Testis (tissue), 3 donors: ENCODE measurements around the gene SERPINE2. TPM values are rescaled to one million over a fixed set of nuclear protein-coding genes. Genes with fewer than 3 reads are reported as not detected.
A peak's percentile ranks its signal among the peaks of the same experiment; 100 is the strongest.

Experiments
- DNase-seq: peaks from one replicate; pipeline ENCODE4 v3.0.0-alpha.2; 2019
- H3K27ac ChIP-seq, 2 donors: fragments of 200-600 bp; sonication (generic); one replicate each; pipeline ENCODE4 v1.5.1; 2019
- H3K27me3 ChIP-seq: fragments of 200-600 bp; sonication (generic); one replicate; pipeline ENCODE4 v1.5.1; 2019
- H3K36me3 ChIP-seq: fragments of 200-600 bp; sonication (generic); one replicate; pipeline ENCODE4 v1.5.1; 2017; ENCODE audit warnings: low read depth; ENCODE audit errors: missing control alignments
- H3K4me1 ChIP-seq: fragments of 200-600 bp; sonication (generic); one replicate; pipeline ENCODE4 v1.5.1; 2019
- H3K4me3 ChIP-seq, 2 donors: fragments of 200-600 bp; sonication (generic); one replicate each; pipeline ENCODE4 v1.5.1; 2017 to 2019
- H3K9me3 ChIP-seq: fragments of 200-600 bp; sonication (generic); one replicate; pipeline ENCODE4 v1.5.1; 2017
- POLR2A ChIP-seq: fragments of 450-650 bp; IDR thresholded peaks from one replicate; pipeline ENCODE4 v1.6.1; 2017; ENCODE audit warnings: antibody characterized with exemption, mild to moderate bottlenecking, moderate library complexity
- WGBS, 2 donors: methylation state at CpG; one replicate each; pipeline ENCODE4 v1.1.5; 2018; 5-methylcytosine and 5-hydroxymethylcytosine counted together
- intact Hi-C: fragments of 100-400 bp; cut with DNase I; formaldehyde crosslinking; loops from one replicate; pipeline ENCODE4 v1.15.1; 2023; ENCODE audit warnings: low total_unique reads
- polyA plus RNA-seq: library from polyadenylated mRNA; stranded (reverse); fragments of 350-450 nt; fragmentation: Illumina TruSeq; extraction: RNeasy Lipid Tissue Mini Kit (QIAGEN cat#74804); gene quantifications from one replicate; pipeline ENCODE4 v1.2.3, GENCODE V29; 2014; ENCODE audit warnings: low read depth, low replicate concordance; ENCODE audit not compliant: insufficient read depth
- total RNA-seq, 2 donors: library from RNA; depleted of rRNA; stranded (reverse); fragments of >200 nt; gene quantifications; one replicate each; pipeline ENCODE4 v1.2.3, GENCODE V29; 2016
- TF ChIP-seq, protein P1 (sequence below), 3 experiments: fragments of 450-650 bp in 2 of 3; fragments of 200-600 bp in 1 of 3; sonication (generic) in 1 of 3; IDR thresholded peaks; one replicate each; pipeline ENCODE4 v1.5.1; 2016 to 2019; ENCODE audit warnings: antibody characterized with exemption in 3 of 3, mild to moderate bottlenecking in 2 of 3, moderate library complexity in 1 of 3

Gene SERPINE2
- total and polyA plus RNA-seq, 3 donors from 2014 or later: 145 to 220 (median 145) TPM

DNA sequence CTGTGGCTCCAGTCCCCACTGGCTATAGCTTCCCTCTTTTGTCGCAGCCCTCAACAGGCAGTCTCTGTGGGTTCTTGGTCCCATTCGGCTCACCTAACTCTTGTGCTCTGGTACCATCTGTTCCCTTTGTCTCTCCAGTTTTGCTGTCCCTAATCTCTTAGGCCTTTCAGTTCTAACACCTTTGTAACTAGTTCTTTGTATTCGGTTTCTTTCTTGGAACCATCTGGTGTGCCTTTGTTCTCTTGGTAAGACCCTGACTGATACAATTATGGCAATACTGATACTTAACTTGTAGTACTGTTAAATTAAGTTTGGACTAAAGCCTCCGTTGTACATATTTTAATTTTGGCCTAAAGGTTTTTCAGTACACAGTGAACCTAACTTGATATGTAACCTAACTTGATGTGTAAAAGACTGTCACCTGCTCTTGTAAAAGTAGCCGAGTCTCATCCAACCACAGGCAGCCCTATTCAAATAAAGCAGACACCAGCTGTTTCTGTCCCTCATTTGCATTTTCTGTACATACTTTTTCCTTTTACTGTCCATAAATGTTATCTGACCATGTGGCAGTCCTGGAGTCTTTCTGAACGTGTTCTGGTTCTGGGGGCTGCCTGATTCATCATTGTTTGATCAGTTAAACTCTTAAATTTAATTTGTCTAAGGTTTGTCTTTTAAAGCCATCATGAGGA lies 86.7 kb downstream of the SERPINE2 start:
- DNase-seq: no peak
- Histone ChIP-seq H3K4me1 (peaks cover 4% of the 10 kb centered on the region), H3K27me3 (no peaks in the 10 kb centered on the region), H3K4me3 (no peak overlapping the region), H3K27ac (no peak overlapping the region), H3K36me3 (no peaks in the 10 kb centered on the region), H3K9me3 (no peaks in the 10 kb centered on the region)
- no peak for TF ChIP-seq POLR2A
- TF ChIP-seq, protein P1, sequence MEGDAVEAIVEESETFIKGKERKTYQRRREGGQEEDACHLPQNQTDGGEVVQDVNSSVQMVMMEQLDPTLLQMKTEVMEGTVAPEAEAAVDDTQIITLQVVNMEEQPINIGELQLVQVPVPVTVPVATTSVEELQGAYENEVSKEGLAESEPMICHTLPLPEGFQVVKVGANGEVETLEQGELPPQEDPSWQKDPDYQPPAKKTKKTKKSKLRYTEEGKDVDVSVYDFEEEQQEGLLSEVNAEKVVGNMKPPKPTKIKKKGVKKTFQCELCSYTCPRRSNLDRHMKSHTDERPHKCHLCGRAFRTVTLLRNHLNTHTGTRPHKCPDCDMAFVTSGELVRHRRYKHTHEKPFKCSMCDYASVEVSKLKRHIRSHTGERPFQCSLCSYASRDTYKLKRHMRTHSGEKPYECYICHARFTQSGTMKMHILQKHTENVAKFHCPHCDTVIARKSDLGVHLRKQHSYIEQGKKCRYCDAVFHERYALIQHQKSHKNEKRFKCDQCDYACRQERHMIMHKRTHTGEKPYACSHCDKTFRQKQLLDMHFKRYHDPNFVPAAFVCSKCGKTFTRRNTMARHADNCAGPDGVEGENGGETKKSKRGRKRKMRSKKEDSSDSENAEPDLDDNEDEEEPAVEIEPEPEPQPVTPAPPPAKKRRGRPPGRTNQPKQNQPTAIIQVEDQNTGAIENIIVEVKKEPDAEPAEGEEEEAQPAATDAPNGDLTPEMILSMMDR (IDR thresholded peaks at IDR 0.05): no peak
- intact Hi-C loops: no loop called here
- 63 to 75% methylated on average over 6 of the region's 6 CpGs for WGBS, 2 donors

DNA sequence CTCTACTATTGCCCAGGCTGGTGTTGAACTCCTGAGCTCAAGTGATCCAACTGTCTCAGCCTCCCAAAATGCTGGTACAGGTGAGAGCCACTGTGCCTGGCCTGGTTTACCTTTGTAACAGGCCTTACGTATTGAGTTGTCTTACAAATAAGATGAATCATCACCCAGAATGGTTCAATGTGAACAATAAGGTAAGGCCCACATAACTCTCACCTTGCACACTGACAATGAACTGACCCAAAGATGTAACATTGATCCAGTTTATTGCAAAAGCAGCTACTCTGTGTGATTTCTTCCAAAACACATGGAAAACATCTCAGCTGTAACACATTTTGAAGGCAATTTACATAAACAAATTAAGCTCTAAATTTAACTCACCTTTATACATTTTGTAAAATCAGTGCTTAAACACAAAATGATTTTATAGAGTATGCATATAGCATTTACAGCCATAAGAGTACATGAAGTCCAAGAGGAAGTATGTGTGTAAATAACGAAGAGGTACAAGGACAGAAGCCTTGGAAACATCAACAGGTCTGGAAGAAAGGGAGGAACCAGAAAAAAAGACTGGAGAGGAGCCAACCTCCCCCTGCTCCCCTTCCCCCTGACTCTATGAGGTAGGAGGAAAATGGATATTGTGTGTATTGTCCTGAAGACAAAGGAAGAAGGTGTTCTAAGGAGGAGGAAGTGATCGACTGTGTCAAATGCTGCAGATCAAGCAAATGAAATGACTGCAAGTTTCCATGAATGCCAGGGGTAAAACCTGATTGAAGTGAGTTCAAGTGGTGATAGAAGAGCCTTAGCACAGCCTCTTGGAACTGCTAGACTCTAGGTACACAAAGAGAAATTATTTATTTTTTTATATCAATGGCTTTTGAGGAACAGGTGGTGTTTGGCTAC lies 88.4 kb downstream of the SERPINE2 start:
- Histone ChIP-seq H3K4me1 (peaks cover 6% of the 10 kb centered on the region), H3K27ac (no peak overlapping the region), H3K4me3 (no peak overlapping the region), H3K9me3 (no peaks in the 10 kb centered on the region), H3K27me3 (no peaks in the 10 kb centered on the region), H3K36me3 (no peaks in the 10 kb centered on the region)
- TF ChIP-seq, protein P1 (IDR thresholded peaks at IDR 0.05): no peak
- DNase-seq: no peak
- WGBS, 2 donors: 65 to 72% methylated on average over 3 of the region's 3 CpGs
- intact Hi-C loops: no loop called here

DNA sequence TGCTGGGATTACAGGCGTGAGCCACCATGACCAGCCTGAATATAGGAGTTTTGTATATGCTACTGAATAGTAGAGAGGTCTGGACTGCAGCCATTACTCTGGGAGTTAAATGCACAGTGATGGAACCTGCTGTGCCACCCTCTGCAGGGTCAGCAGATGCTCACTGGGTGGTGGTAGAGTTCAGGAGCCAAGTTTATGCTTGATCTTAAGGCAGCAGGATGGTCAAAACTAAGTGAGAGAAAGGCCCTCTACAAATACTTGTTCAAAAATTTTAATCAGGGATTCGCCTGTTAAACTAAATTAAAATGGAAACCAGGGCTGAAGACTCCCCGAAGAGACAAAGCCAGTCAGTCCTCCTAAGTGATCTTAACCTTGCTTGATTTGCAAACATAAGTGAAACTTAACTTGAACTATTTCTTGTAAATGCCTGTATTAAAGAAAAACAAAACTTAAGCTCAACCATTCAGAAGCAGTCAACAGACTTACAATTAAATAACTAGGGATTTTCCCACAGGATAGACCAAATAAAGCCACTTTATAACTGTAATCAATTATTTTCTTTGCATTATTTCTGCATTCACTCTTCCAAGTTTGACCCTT lies 89.7 kb downstream of the SERPINE2 start:
- H3K4me3 ChIP-seq: no peak overlapping the region
- no peaks in the 10 kb centered on the region for H3K36me3 ChIP-seq
- no peaks in the 10 kb centered on the region for H3K9me3 ChIP-seq
- intact Hi-C loops: no loop called here
- TF ChIP-seq, protein P1 (IDR thresholded peaks at IDR 0.05): no peak
- no peak for TF ChIP-seq POLR2A
- 76 to 78% methylated on average over 3 of the region's 3 CpGs for WGBS, 2 donors
- no peak for DNase-seq
- peaks cover 10% of the 10 kb centered on the region for H3K4me1 ChIP-seq
- H3K27me3 ChIP-seq: no peaks in the 10 kb centered on the region
- H3K27ac ChIP-seq: no peak overlapping the region

DNA sequence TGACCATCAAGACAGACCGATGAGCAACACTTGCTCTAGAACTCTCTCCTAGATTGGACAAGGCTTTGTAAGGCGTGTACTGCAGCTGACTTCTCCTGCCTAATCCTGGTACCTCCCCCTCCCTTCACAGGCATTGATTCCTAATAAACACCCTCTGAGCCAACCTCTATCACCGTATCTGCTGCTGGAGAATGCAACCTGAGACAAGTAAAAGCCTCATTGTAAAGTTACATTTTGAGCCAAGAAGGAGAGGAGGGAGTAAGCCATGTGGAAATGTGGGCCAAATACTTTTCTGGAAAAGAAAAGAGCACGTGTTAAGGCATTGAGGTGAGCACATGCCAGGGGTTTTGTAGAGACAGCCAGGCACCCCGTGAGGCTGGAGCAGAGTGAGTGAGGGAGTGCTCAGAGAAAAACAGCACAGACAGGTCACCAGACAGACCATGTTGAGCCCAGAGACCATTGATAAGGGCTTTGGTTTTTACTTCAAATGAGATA lies 91.3 kb downstream of the SERPINE2 start:
- Histone ChIP-seq H3K4me1 (peaks cover 20% of the 10 kb centered on the region), H3K36me3 (no peaks in the 10 kb centered on the region), H3K27me3 (no peaks in the 10 kb centered on the region), H3K27ac (peak overlapping the region in 1 of 2 donors; percentile 44), H3K4me3 (no peak overlapping the region), H3K9me3 (no peaks in the 10 kb centered on the region)
- WGBS, 2 donors: 33 to 47% methylated on average over 5 of the region's 5 CpGs
- DNase-seq: peak; percentile 49
- TF ChIP-seq, protein P1 (IDR thresholded peaks at IDR 0.05): no peak
- TF ChIP-seq POLR2A: no peak
- intact Hi-C loops: no loop called here
